H1 (cell line): ENCODE results near the gene CD68. TPM values are rescaled to one million over a fixed set of nuclear protein-coding genes. Genes with fewer than 3 reads are reported as not detected.

Source experiments
- ASH2L ChIP-seq: fragments of 200-600, 300-600 bp; sonication (generic); IDR thresholded peaks from one replicate; pipeline ENCODE4 v1.7.1; 2017; ENCODE audit warnings: low read length
- CHD1 ChIP-seq: IDR thresholded peaks from 2 replicates; pipeline ENCODE4 v1.6.1; 2012; ENCODE audit warnings: low read depth, low read length, improper control_type of control experiment
- CREB1 ChIP-seq: IDR thresholded peaks from 2 replicates; pipeline ENCODE4 v1.6.1; 2012; ENCODE audit warnings: inconsistent platforms
- GTF2F1 ChIP-seq: IDR thresholded peaks from 2 replicates; pipeline ENCODE4 v1.6.1; 2012; ENCODE audit warnings: low read depth, low read length, improper control_type of control experiment, borderline replicate concordance
- JUND ChIP-seq: IDR thresholded peaks from 2 replicates; pipeline ENCODE4 v1.6.1; 2011; ENCODE audit warnings: mild to moderate bottlenecking, improper control_type of control experiment, low read length
- POLR2A ChIP-seq, 2 experiments: IDR thresholded peaks; 1 replicate in 1 of 2; 2 replicates in 1 of 2; pipeline ENCODE4 v1.6.1; 2011; ENCODE audit warnings: low read depth in 2 of 2, low read length in 2 of 2, mild to moderate bottlenecking in 2 of 2; ENCODE audit errors: control extremely low read depth in 1 of 2
- RBBP5 ChIP-seq: IDR thresholded peaks from 2 replicates; pipeline ENCODE4 v1.7.1; 2012; ENCODE audit warnings: low read depth, mild to moderate bottlenecking, inconsistent platforms, low read length, moderate library complexity, borderline replicate concordance
- SP1 ChIP-seq: IDR thresholded peaks from 2 replicates; pipeline ENCODE4 v1.6.1; 2011; ENCODE audit warnings: low read depth, low read length
- SP2 ChIP-seq: IDR thresholded peaks from 2 replicates; pipeline ENCODE4 v1.6.1; 2012; ENCODE audit warnings: mild to moderate bottlenecking, low read length, inconsistent platforms
- SP4 ChIP-seq: IDR thresholded peaks from 2 replicates; pipeline ENCODE4 v1.6.1; 2012; ENCODE audit warnings: low read length, inconsistent platforms
- TAF1 ChIP-seq: IDR thresholded peaks from 2 replicates; pipeline ENCODE4 v1.6.1; 2011; ENCODE audit warnings: mild to moderate bottlenecking, low read depth, low read length
- TAF7 ChIP-seq: optimal IDR thresholded peaks from 2 replicates; pipeline ENCODE3; 2011; ENCODE audit warnings: low read depth, mild to moderate bottlenecking, inconsistent platforms, low read length, moderate library complexity, borderline replicate concordance
- polyA plus RNA-seq, 7 experiments: library from polyadenylated mRNA; depleted of rRNA in 3 of 7; stranded (reverse) in 5 of 7; unstranded in 2 of 7; fragments of >200 nt in 5 of 7; fragments of 200-250 nt in 2 of 7; gene quantifications; 1 replicate in 5 of 7; 2 replicates in 1 of 7; 4 replicates in 1 of 7; pipeline versions ENCODE4 v1.2.1 to v1.2.3, GENCODE V29; 2011 to 2013; ENCODE audit warnings: missing spikeins in 2 of 7, mixed read lengths in 2 of 7
- total RNA-seq: library from RNA; stranded (reverse); fragmentation: NEBNext Ultra II Directional; extraction: Animal tissue kit (Norgen Biotek cat#: 25700); gene quantifications from 2 replicates; pipeline ENCODE4 v1.2.1, GENCODE V29; 2021
- TF ChIP-seq, protein P1 (sequence below), 3 experiments: IDR thresholded peaks; 1 replicate in 2 of 3; 2 replicates in 1 of 3; pipeline versions ENCODE4 v1.5.1 to v1.6.1; 2011; ENCODE audit warnings: low read length in 3 of 3, mild to moderate bottlenecking in 3 of 3, inconsistent platforms in 2 of 3, low read depth in 1 of 3, moderate library complexity in 1 of 3; ENCODE audit not compliant: insufficient read depth in 1 of 3; ENCODE audit errors: control extremely low read depth in 1 of 3
- TF ChIP-seq, protein P2 (sequence below): IDR thresholded peaks from 2 replicates; pipeline ENCODE4 v1.6.1; 2012; ENCODE audit warnings: low read length, inconsistent platforms

Gene CD68
- total and polyA plus RNA-seq, 2 of the 8 experiments (the other 6 are each of a cell fraction or from before 2014, with no cell fraction given), result 0.18 TPM; not detected in 1

DNA sequence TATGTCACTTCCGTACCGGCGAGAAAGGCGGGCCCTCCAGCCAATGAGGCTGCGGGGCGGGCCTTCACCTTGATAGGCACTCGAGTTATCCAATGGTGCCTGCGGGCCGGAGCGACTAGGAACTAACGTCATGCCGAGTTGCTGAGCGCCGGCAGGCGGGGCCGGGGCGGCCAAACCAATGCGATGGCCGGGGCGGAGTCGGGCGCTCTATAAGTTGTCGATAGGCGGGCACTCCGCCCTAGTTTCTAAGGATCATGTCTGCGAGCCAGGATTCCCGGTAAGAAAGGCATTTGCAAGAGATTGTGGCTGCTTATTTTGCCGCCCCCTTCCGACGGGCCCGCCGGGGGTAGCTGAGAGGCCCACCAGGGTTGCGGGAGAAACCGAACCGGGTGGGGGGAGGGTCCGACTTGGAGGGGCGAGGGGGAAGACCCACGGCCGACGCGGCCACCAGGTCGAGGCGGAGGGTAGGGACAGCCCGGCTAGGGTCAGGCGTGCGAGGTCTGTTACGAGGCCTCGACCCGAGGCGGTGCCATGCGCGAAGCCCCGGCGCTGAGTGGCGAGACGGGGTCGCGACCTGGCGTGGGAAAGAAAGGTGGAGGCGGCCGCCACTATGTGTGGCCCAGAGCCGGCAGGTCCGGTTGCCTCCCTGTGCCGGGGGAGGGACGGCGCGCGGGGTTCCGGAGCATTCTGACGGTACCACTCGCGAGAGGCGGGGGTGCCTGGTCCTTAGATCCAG is 6.7 kb upstream of the CD68 start (continued):
- TF ChIP-seq, protein P1, sequence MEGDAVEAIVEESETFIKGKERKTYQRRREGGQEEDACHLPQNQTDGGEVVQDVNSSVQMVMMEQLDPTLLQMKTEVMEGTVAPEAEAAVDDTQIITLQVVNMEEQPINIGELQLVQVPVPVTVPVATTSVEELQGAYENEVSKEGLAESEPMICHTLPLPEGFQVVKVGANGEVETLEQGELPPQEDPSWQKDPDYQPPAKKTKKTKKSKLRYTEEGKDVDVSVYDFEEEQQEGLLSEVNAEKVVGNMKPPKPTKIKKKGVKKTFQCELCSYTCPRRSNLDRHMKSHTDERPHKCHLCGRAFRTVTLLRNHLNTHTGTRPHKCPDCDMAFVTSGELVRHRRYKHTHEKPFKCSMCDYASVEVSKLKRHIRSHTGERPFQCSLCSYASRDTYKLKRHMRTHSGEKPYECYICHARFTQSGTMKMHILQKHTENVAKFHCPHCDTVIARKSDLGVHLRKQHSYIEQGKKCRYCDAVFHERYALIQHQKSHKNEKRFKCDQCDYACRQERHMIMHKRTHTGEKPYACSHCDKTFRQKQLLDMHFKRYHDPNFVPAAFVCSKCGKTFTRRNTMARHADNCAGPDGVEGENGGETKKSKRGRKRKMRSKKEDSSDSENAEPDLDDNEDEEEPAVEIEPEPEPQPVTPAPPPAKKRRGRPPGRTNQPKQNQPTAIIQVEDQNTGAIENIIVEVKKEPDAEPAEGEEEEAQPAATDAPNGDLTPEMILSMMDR (IDR thresholded peaks at IDR 0.05; ENCODE audit: control extremely low read depth in 1 of 3, insufficient read depth in 1 of 3, low read depth in 1 of 3, low read length in 3 of 3), result no peak
- TF ChIP-seq CHD1 (peak; percentile 70; the same call in 1 of the 2 replicates), CREB1 (peak; percentile 95), JUND (no peak), SP2 (peak; percentile 96), SP1 (peak; percentile 99), GTF2F1 (peak; percentile 97), POLR2A (IDR thresholded peaks at IDR 0.05; ENCODE audit: control extremely low read depth in 1 of 2, low read depth in 2 of 2, low read length in 2 of 2) (peak; percentile 96 to 98), RBBP5 (no peak), TAF7 (peak; percentile 98), ASH2L (peak; percentile 44), TAF1 (peak; percentile 99), SP4 (peak; percentile 78)
- TF ChIP-seq, protein P2, sequence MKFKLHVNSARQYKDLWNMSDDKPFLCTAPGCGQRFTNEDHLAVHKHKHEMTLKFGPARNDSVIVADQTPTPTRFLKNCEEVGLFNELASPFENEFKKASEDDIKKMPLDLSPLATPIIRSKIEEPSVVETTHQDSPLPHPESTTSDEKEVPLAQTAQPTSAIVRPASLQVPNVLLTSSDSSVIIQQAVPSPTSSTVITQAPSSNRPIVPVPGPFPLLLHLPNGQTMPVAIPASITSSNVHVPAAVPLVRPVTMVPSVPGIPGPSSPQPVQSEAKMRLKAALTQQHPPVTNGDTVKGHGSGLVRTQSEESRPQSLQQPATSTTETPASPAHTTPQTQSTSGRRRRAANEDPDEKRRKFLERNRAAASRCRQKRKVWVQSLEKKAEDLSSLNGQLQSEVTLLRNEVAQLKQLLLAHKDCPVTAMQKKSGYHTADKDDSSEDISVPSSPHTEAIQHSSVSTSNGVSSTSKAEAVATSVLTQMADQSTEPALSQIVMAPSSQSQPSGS, result peak; percentile 56
